Neural progenitor cell (in vitro differentiated cells): ENCODE measurements around the gene MSRB2.

Experiments used
- CTCF ChIP-seq: fragments of 200-600 bp; sonication (generic); IDR thresholded peaks from 2 replicates; pipeline ENCODE4 v1.5.1; 2017; ENCODE audit warnings: antibody characterized with exemption, mild to moderate bottlenecking
- EZH2 ChIP-seq: fragments of 200-600 bp; sonication (generic); IDR thresholded peaks from 2 replicates; pipeline ENCODE4 v1.6.1; 2017; ENCODE audit warnings: antibody characterized with exemption, mild to moderate bottlenecking, moderate library complexity

- no peak for TF ChIP-seq CTCF
- no peak for TF ChIP-seq EZH2
Observed at GRCh38 chr10:23116486-23117205, 21.3 kb downstream of the MSRB2 start.
